Skeletal muscle tissue (tissue), 4 donors: Measurements from ENCODE around the gene NELL1. TPM values are rescaled to one million over a fixed set of nuclear protein-coding genes. Genes with fewer than 3 reads are reported as not detected.

Experiments
- H3K27ac ChIP-seq: one replicate; pipeline ENCODE4 v1.7.0; 2013; ENCODE audit warnings: mild to moderate bottlenecking, low read depth, low read length, inconsistent platforms
- H3K27me3 ChIP-seq, 3 donors: one replicate each; pipeline ENCODE4 v1.7.0; 2013; ENCODE audit warnings: low read length in 3 of 3; ENCODE audit not compliant: control insufficient read depth in 3 of 3, insufficient read depth in 3 of 3
- H3K36me3 ChIP-seq, 3 donors: one replicate each; pipeline ENCODE4 v1.7.0; 2013; ENCODE audit warnings: low read length in 3 of 3; ENCODE audit not compliant: control insufficient read depth in 3 of 3, insufficient read depth in 3 of 3
- H3K4me1 ChIP-seq, 3 donors: one replicate each; pipeline ENCODE4 v1.7.0; 2013; ENCODE audit warnings: low read length in 3 of 3, mild to moderate bottlenecking in 3 of 3; ENCODE audit not compliant: control insufficient read depth in 3 of 3, insufficient read depth in 3 of 3
- H3K4me3 ChIP-seq, 3 donors: one replicate each; pipeline ENCODE4 v1.7.0; 2013; ENCODE audit warnings: low read length in 3 of 3
- H3K9ac ChIP-seq, 3 donors: one replicate each; pipeline ENCODE4 v1.7.0; 2013; ENCODE audit warnings: low read length in 3 of 3, mild to moderate bottlenecking in 3 of 3, moderate library complexity in 2 of 3, low read depth in 1 of 3
- H3K9me3 ChIP-seq, 3 donors: one replicate each; pipeline ENCODE4 v1.7.0; 2013; ENCODE audit warnings: low read length in 3 of 3; ENCODE audit not compliant: control insufficient read depth in 3 of 3
- total RNA-seq: library from RNA; depleted of rRNA; stranded (reverse); fragments of >200 nt; gene quantifications from one replicate; pipeline ENCODE4 v1.2.3, GENCODE V29; 2014
- donor health status: Osteomylitis.

Gene NELL1
- total RNA-seq, 1 donor from 2014 or later, result 3.7 TPM

DNA sequence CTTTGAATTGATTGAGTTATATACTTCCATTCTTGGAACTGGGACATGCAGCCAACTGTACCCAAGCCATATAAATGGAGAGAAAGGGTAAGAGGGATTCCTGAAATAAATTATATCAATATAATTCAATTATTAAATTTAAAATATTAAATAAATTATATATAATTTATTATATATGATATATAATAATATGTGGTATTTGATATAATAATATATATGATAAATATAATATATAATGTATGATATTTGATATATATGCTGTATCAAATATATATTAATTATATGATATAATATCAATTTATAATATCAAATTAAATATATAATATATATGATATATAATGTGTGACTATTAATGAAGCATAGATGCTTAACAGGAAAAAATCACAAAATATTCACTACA, 677.0 kb downstream of the NELL1 start:
- no peak overlapping the region for H3K27ac ChIP-seq
- H3K4me1 ChIP-seq, result no peaks in the 10 kb centered on the region
- no peak overlapping the region for H3K4me3 ChIP-seq
- H3K36me3 ChIP-seq, result no peaks in the 10 kb centered on the region
- no peaks in the 10 kb centered on the region for H3K27me3 ChIP-seq
- H3K9ac ChIP-seq, result no peak overlapping the region
- H3K9me3 ChIP-seq, result no peaks in the 10 kb centered on the region

DNA sequence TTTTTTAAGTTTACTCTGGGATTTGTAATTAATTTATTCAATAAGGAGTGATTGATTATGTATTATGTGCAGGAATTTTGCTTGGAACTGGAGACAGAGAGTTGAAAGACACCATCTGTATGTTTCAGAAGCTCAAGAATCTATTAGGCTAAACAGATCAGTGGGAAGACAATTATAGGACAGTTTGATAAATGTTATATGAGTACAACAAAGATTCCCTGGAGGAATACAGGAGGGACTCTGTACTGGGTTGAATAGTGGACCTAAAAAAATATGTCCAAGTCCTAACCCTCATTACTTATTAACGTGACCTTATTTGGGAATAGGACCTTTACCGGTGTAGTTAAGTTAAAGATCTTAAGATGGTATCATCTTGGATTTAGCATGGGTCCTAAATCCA, 681.2 kb downstream of the NELL1 start:
- Histone ChIP-seq H3K4me3 (no peak overlapping the region), H3K4me1 (no peaks in the 10 kb centered on the region), H3K36me3 (no peaks in the 10 kb centered on the region), H3K9me3 (no peaks in the 10 kb centered on the region), H3K9ac (no peak overlapping the region), H3K27ac (no peak overlapping the region), H3K27me3 (no peaks in the 10 kb centered on the region)

DNA sequence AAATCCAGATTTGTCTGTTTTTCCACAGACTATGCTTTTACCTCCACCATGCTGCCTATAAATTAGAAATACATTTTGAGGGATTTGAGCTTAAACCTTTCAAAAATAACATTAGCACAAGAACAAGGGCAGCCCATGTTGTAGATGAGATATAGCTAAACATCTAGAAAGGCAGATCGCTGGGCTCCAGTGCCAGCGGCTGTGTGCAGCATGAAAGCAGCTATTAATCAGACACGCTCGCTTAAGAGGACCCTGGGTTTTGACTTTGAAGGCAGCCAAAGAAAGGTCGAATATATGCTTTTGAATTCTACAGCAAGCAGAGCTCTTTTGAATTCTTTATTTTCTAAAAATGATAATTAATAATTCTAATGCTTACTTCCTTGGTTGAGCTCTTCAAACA, 684.0 kb downstream of the NELL1 start:
- Histone ChIP-seq H3K27ac (no peak overlapping the region), H3K9ac (no peak overlapping the region), H3K4me1 (no peaks in the 10 kb centered on the region), H3K4me3 (no peak overlapping the region), H3K27me3 (no peaks in the 10 kb centered on the region), H3K36me3 (no peaks in the 10 kb centered on the region), H3K9me3 (no peaks in the 10 kb centered on the region)

DNA sequence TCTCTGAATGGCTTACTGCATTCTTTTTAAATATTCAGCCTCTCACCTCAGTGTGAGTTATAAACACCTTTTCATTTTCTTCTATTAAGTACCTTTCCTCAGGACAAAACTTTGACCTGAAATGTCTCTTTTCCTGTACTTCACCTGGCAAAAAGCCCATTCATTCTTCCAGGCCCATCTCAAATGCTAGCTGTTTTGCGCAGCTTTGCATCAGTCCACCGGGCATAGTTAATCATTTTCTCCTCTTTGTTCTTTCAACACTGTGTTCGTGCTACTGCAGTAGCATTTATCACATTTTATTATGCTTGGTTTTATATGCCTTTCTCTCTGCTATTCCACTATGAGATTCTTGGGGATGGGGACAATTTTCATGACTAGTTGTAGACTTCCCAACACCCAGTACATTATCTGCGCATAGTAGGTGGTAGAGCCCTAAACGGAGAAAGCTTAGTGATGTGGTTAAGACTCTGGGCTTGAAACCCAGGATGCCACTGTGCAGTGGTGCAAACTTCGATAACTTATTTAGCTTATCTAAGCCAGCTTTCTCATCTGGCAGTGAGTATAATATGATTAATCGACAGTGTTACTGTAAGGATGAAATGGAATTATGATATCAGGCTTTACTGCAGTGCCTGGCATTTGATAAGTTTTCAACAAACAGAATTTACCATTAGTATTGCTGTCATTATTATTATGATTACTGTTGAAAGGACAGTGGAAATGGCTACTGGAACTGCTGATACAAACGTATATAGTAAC, 695.7 kb downstream of the NELL1 start:
- Histone ChIP-seq H3K27ac (no peak overlapping the region), H3K4me1 (no peaks in the 10 kb centered on the region), H3K4me3 (no peak overlapping the region), H3K36me3 (no peaks in the 10 kb centered on the region), H3K27me3 (no peaks in the 10 kb centered on the region), H3K9me3 (no peaks in the 10 kb centered on the region), H3K9ac (no peak overlapping the region)

DNA sequence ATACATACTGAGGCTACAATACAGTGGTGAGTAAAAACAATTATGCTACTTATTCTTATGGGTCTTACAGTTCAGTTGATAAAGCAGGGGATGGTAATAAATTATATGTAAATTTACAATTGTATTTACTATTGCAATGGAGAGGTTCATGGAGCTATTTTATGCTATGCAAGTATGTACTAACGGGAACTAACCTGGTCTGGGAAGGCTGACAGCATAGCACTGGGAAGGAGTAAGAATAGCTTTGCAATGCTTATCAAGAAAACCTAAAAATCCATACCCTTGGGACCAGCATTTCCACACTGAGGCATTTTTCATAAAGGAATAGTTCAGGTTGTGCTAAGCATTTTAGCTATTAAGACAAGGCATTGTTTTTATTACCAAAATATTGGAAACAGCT, 700.6 kb downstream of the NELL1 start:
- no peaks in the 10 kb centered on the region for H3K36me3 ChIP-seq
- no peak overlapping the region for H3K4me3 ChIP-seq
- H3K27ac ChIP-seq, result no peak overlapping the region
- H3K9me3 ChIP-seq, result no peaks in the 10 kb centered on the region
- no peaks in the 10 kb centered on the region for H3K4me1 ChIP-seq
- H3K9ac ChIP-seq, result no peak overlapping the region
- no peaks in the 10 kb centered on the region for H3K27me3 ChIP-seq

DNA sequence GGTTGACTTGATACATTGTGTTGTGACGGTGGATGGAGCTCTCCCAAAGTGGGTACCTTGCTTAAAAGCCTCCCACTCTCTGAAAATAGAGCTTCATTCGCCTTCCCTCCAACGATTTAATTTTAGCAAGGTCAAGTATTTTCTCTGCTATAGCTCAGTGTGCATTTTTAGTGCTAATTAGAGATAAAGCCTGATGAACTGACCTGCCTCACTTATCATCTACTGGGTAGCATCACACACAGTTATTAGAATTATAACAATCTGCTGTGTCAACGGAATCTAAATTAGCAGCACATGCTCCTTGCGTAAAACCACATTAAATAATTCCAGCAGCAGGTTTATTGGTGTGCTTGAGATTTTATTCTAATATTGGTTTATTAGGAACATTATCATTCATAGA, 701.7 kb downstream of the NELL1 start:
- no peaks in the 10 kb centered on the region for H3K9me3 ChIP-seq
- H3K4me1 ChIP-seq, result no peaks in the 10 kb centered on the region
- no peak overlapping the region for H3K9ac ChIP-seq
- H3K27ac ChIP-seq, result no peak overlapping the region
- no peaks in the 10 kb centered on the region for H3K27me3 ChIP-seq
- no peak overlapping the region for H3K4me3 ChIP-seq
- no peaks in the 10 kb centered on the region for H3K36me3 ChIP-seq

DNA sequence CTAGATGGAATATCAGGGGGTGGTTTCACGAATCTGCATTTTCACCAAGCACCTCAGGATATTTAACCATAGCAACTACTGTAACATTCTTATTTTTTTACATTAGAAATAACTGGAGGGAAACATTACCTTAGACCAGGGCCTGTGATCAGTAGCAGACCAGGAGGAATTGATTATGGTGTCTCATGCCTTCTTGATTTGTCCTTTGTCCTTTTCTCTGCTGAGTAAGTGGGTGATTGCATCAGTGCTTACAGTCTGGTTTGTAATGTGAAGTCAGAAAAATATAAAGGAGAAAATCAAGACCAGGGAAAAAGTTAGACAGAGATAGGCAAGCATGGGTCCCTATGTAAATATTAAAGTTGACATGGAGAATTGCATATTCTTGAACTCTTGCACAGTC, 703.3 kb downstream of the NELL1 start:
- H3K36me3 ChIP-seq, result no peaks in the 10 kb centered on the region

DNA sequence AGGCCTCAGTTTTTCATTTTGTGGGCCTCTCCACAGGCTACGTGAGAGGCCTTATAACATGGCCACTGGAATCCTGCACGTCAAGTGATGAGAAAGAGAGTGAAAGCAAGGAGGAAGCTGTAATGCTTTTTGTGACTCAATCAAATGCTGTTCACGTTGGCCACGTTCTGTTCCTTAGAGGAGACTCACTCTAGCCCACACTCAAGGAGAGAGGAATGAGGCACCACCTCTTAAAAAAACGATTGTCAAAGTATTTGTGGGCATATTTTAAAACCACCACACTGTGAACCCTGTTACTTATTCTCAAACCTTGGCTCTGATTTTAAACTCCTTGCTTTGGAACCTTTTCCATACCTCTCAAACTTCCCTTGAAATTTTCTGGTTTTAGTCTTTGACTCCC, 705.0 kb downstream of the NELL1 start:
- Histone ChIP-seq H3K9ac (no peak overlapping the region), H3K4me1 (no peaks in the 10 kb centered on the region), H3K4me3 (no peak overlapping the region), H3K27me3 (no peaks in the 10 kb centered on the region), H3K9me3 (no peaks in the 10 kb centered on the region), H3K36me3 (no peaks in the 10 kb centered on the region), H3K27ac (no peak overlapping the region)

More for the DNA sequence above, 703.3 kb downstream of the NELL1 start:
- Histone ChIP-seq H3K9ac (no peak overlapping the region), H3K4me1 (no peaks in the 10 kb centered on the region), H3K4me3 (no peak overlapping the region), H3K27me3 (no peaks in the 10 kb centered on the region), H3K27ac (no peak overlapping the region), H3K9me3 (no peaks in the 10 kb centered on the region)

DNA sequence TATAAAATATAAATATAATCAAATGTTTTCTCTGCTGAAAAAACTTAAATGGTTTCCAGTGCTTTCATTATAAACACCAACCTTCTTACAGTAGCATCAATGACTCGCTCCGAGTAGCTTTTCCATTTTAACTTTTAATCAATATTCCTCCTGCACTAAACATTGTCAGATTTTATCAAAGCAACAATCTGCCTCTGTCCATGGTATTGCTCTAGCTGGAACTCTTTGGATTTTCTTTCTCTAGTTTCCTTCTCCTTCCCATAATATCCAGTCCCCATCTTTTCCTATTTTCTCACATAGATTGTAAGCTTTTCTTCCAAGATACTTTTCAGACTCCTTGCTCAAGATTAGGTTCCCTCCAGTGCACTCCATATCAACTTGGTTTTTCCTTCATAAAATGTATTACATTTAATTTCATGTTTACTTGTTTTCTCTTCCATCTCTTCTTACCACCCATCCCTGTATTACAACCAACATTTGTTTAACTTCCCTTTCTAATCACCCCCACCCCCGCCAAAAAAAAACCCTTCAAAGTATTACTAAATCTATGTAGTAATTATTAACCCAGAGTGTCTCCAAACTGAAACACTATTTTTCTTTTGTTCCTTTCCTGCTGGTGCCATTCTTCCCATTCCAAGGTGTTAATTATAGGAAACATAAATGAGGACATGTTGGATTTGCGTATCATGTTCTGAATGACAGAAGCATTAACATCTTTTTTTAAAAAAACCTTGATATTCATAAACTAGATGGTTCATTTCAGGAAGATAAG, 716.5 kb downstream of the NELL1 start:
- H3K4me1 ChIP-seq, result no peaks in the 10 kb centered on the region
- H3K27ac ChIP-seq, result no peak overlapping the region
- H3K9me3 ChIP-seq, result no peaks in the 10 kb centered on the region
- H3K36me3 ChIP-seq, result no peaks in the 10 kb centered on the region
- H3K4me3 ChIP-seq, result no peak overlapping the region
- no peak overlapping the region for H3K9ac ChIP-seq
- H3K27me3 ChIP-seq, result no peaks in the 10 kb centered on the region

DNA sequence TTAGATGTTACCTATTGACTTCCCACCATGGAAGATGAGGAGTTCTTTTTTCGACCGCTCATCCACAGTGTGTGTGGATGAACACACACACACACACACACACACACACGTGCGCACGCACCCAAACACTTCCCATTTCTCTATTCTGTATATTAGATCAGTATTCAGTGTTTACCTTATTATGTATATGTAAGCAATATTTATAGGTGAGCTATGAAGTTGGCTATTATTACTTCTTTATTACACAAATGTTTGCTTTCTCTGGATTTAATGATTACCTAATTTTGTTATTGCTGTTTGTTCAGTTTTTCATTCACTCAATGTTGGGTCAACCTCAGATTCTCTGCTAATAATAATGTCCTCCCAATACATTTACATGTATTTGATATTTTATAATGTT, 721.0 kb downstream of the NELL1 start:
- Histone ChIP-seq H3K27ac (no peak overlapping the region), H3K4me1 (no peaks in the 10 kb centered on the region), H3K9me3 (no peaks in the 10 kb centered on the region), H3K4me3 (no peak overlapping the region), H3K9ac (no peak overlapping the region), H3K36me3 (no peaks in the 10 kb centered on the region), H3K27me3 (no peaks in the 10 kb centered on the region)
